GM12801 (cell line): ENCODE data around the gene CDS2.

Experiments
- CTCF ChIP-seq: IDR thresholded peaks from one replicate; pipeline ENCODE4 v1.5.1; 2011; ENCODE audit warnings: control low read depth; ENCODE audit not compliant: insufficient read length; ENCODE audit errors: extremely low read depth

The CDS2 gene

GRCh38 chr20:5196149-5196548, 69.3 kb downstream of the CDS2 start:
- no peak for TF ChIP-seq CTCF

- no peak for TF ChIP-seq CTCF
Observed at GRCh38 chr20:5197270-5197827, 70.5 kb downstream of the CDS2 start.

- no peak for TF ChIP-seq CTCF
Observed at GRCh38 chr20:5197847-5198650, 71.2 kb downstream of the CDS2 start.

GRCh38 chr20:5198651-5198924, 71.8 kb downstream of the CDS2 start:
- no peak for TF ChIP-seq CTCF

GRCh38 chr20:5203380-5203779, 76.6 kb downstream of the CDS2 start:
- no peak for TF ChIP-seq CTCF

GRCh38 chr20:5205348-5206210, 78.8 kb downstream of the CDS2 start:
- no peak for TF ChIP-seq CTCF

- no peak for TF ChIP-seq CTCF
Observed at GRCh38 chr20:5207138-5207537, 80.3 kb downstream of the CDS2 start.
